Astrocyte (in vitro differentiated cells and primary cell): ENCODE data around the gene FBXO5.

Source experiments
- EZH2 ChIP-seq: IDR thresholded peaks from 2 replicates; pipeline ENCODE4 v1.6.1; 2012; ENCODE audit warnings: mild to moderate bottlenecking, low read length, inconsistent platforms; ENCODE audit not compliant: insufficient read depth
- TF ChIP-seq, protein P1 (sequence below): IDR thresholded peaks from 2 replicates; pipeline ENCODE4 v1.5.1; 2011; ENCODE audit warnings: low read depth, mild to moderate bottlenecking, inconsistent platforms, low read length, moderate library complexity; ENCODE audit not compliant: insufficient read depth

DNA sequence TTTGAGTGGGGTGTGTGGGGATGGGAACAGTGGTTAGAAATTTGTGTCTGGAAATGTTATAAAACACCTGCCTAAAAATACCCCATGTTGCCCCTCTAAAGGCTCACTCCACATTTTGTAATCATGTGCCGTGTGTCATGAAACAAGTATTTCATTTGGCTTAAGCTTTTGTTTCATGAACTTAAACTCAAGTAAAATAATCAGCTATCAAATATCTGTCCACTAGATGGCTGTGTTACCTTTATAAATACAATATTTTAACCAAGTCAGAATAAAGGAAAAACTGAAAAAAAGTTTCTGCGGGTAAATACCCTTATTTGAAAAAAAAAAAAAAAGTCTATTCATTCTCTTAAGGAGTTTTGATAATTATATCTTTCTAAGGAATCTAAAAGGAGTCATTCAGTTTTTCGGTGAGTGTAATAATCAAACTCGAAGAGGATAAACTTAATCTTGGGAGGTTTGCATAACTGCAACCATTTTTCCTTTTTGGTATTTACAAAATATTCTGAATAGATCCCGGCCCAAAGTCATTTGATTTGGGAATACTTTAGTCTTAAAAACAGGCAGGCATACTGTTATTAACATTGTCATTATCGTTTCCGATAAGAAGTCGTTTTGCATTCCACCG is 49.5 kb upstream of the FBXO5 start:
- TF ChIP-seq, protein P1, sequence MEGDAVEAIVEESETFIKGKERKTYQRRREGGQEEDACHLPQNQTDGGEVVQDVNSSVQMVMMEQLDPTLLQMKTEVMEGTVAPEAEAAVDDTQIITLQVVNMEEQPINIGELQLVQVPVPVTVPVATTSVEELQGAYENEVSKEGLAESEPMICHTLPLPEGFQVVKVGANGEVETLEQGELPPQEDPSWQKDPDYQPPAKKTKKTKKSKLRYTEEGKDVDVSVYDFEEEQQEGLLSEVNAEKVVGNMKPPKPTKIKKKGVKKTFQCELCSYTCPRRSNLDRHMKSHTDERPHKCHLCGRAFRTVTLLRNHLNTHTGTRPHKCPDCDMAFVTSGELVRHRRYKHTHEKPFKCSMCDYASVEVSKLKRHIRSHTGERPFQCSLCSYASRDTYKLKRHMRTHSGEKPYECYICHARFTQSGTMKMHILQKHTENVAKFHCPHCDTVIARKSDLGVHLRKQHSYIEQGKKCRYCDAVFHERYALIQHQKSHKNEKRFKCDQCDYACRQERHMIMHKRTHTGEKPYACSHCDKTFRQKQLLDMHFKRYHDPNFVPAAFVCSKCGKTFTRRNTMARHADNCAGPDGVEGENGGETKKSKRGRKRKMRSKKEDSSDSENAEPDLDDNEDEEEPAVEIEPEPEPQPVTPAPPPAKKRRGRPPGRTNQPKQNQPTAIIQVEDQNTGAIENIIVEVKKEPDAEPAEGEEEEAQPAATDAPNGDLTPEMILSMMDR: peak; percentile 52
- TF ChIP-seq EZH2: no peak
